Stimulated activated CD4-positive, alpha-beta T cell treated with anti-CD3 and anti-CD28 coated beads, Interleukin-2, amount 100 ng/mL, for 48 hours (primary cell): ENCODE measurements around the gene NCK2.

Experiments used
- DNase-seq, 2 donors: peaks; one replicate each; pipeline ENCODE4 v3.0.0-alpha.2; 2020

The NCK2 gene

GRCh38 chr2:105794926-105795574 lies 50.3 kb downstream of the NCK2 start:
- no peak for DNase-seq

DNA sequence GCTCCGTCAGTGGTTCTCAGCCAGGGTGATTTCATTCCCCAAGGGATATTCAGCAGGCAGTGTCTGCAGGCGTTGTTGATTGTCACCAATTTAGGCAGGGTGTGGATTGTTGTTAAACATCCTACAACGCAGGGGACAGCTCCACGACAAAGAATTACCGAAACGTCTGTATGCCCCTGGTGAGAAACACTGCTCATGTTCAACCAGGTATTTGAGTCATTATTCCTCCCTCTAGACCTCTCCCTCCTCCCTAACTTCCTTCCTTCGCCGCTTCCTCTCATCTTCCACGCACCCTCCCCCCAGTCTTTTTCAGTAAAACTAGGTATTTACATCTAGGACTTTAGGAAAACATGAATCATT lies 50.8 kb downstream of the NCK2 start:
- DNase-seq, result no peak

- DNase-seq, result no peak
These were observed 51.5 kb downstream of the NCK2 start for GRCh38 chr2:105796131-105796638.

- DNase-seq, result no peak
These were observed 52.1 kb downstream of the NCK2 start for GRCh38 chr2:105796791-105797190.

DNA sequence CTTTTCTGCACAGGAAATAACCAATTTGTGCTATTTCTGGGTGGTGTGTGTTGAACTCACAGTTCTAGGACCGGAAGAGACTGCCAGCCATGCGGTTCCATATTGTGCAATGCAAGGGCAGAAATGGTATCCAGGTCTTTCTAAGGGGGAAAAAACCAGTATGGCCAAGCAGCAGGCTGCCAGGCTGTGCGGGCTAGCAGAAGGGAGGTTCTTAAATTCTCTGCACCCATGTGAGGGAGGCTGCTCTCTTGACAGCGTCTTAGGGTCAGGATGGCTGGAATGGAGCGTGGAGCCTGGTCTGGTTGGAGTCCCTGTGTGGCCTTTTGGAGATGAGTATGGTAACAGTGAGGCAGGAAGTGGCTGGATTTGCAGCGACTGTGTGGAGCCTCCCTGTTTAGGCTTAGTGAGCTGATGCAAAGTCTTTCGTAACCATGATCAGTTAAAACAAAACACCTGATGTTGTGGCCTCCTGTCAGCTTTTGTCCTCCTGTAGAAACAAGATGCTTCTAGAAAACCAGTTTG lies 52.6 kb downstream of the NCK2 start:
- no peak for DNase-seq

DNA sequence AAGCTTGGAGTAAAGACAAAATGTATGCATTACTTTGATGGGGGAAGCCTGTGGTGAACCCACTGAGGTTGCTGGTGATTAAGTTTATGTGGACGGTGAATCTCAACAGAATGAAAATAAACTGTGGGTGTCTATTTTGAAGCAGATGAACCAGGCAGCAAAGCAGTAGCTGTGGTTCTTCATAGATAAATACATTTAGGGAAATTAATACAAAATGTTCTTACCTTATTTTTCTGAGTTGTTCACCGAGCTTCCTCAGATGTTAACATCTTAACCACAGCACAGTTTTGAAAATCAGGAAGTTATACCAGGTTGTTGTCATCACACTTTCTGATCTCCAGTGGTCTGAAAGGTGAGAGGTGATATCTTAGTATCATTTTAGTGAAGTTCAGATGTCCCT lies 53.9 kb downstream of the NCK2 start:
- no peak for DNase-seq

GRCh38 chr2:105800036-105800713 lies 55.5 kb downstream of the NCK2 start:
- DNase-seq, result no peak

- DNase-seq, result no peak
These were observed 56.4 kb downstream of the NCK2 start for GRCh38 chr2:105800953-105801635.

GRCh38 chr2:105801961-105802360 lies 57.2 kb downstream of the NCK2 start:
- DNase-seq, result no peak

DNA sequence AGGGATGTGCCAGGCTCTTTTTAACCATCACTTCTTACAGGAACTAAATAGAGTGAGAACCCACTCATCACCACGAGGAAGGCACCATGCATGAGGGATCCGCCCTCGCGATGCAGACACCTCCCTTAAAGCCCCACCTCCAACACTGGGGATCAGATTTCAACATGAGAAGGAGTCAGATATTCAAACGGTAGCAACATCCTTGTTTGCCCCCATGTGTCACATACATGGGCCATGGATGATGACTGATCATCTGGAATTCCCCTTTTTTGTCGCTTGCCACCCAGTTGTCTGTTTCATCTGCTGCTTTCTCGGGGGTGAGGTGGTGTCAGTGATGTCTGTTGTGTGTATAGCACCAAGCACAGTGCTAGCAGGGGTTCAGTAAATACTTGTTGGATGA lies 57.9 kb downstream of the NCK2 start:
- DNase-seq, result peak; percentile 46 to 48

- no peak for DNase-seq
These were observed 58.6 kb downstream of the NCK2 start for GRCh38 chr2:105803337-105803736.

DNA sequence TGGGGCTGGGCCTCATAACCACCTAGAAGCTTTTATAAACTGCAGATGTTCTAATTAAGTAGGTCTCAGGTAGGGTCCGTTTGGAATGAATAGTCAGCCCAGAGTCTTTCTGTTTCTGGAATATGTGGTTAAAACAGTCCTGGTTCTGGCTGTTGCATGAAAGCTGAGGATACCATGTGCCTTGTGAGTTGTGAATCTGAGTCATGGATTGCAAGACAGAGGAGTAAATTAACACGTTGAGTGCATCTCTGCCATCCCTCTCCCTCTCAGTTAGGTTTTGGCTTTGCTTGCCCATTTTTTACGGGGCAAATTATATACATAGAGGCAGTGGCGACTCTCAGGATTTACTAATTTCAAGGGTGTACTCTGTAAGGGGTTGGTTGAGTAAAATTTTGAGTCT lies 59.1 kb downstream of the NCK2 start:
- no peak for DNase-seq

- no peak for DNase-seq
These were observed 59.6 kb downstream of the NCK2 start for GRCh38 chr2:105804266-105804665.

- no peak for DNase-seq
These were observed 62.3 kb downstream of the NCK2 start for GRCh38 chr2:105806996-105807395.

- no peak for DNase-seq
These were observed 63.8 kb downstream of the NCK2 start for GRCh38 chr2:105808423-105809096.

DNA sequence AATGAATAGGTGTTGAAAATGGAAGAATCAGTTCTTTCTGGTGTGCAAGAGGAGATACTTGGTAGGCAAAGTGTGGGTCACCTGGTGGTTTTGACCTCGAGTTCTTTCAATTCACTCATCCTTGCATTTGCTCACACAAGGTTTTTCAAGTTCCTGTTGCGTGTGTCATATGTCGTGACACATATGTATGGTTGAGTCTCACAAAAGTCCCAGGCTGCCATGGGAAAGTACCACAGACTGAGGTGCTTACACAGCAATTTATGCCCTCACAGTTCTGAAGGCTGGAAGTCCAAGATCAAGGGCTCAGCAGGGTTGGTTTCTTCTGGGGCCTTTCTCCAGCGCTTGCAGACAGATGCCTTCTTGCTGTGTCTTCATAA lies 64.4 kb downstream of the NCK2 start:
- DNase-seq, result no peak

- no peak for DNase-seq
These were observed 65.0 kb downstream of the NCK2 start for GRCh38 chr2:105809723-105810122.

DNA sequence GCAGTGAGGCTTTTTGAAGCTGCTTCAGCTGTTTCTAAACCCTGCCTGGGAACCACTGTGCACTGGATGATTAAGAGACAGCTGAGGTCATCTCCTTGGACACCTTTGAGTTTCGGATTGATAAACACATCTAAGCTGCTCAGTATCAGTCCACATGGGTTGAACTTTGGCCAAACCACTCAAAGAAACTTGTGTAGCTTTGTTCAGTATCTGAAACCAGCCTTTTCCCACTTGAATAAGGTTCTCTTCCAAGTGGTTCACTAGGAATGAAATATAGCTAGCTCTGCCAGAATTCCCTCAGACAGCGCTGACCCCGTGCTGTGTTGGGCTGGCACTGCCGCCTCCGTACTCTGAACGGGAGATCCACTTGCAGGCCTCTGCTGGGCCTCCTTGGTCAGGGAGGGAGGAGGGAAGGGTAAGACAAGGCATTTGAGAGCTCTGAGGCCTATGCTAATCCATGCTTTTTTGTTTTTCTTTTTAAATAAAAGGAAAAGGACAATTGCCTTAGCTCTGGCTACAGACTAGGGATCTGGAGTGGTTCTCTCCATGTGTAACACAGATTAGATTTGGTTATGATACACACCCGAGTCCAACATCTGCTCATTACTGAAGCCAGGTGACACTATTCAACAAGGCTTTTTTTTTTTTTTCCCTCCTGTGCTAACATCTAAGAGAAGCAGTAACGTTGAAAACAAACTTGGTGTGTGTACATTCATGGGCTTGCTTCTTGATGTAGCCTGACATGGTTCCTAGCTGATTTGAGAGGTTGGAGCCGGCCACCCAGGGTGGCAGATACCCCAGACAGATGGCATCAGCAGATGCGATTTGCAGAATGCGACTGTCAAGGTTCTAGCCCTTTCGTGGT lies 67.7 kb downstream of the NCK2 start:
- DNase-seq, result no peak

DNA sequence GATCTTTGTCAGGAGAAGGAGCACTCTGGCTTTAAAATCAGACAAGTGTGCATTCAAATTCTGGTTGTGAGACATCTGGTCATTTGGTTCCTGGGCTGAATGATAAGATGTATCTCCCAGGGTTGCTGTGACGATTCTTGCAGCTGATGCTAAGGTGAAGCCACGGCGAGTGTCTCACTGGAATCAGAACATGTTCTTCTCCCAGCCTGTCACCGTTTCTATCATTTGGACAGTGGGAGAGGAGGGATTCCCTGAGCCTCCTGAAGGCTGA lies 68.3 kb downstream of the NCK2 start:
- no peak for DNase-seq

- DNase-seq, result no peak
These were observed 68.7 kb downstream of the NCK2 start for GRCh38 chr2:105813405-105813804.

- no peak for DNase-seq
These were observed 69.7 kb downstream of the NCK2 start for GRCh38 chr2:105814291-105814940.

GRCh38 chr2:105815401-105815800 lies 70.7 kb downstream of the NCK2 start:
- DNase-seq, result no peak
